Stomach (tissue), 4 donors: ENCODE results near the gene LGR5.

Source experiments
- EP300 ChIP-seq: sonication (generic); formaldehyde crosslinking; IDR thresholded peaks from one replicate; pipeline ENCODE4 v1.6.1; 2017; ENCODE audit warnings: antibody characterized with exemption
- POLR2A ChIP-seq, 4 donors: fragments of 450-650 bp; IDR thresholded peaks; one replicate each; pipeline ENCODE4 v1.6.1; 2016; ENCODE audit warnings: antibody characterized with exemption in 4 of 4, control low read depth in 2 of 4, mild to moderate bottlenecking in 1 of 4, moderate library complexity in 1 of 4
- TF ChIP-seq, protein P1 (sequence below), 7 experiments: fragments of 450-650 bp in 4 of 7; fragments of 200-600 bp in 3 of 7; sonication (generic) in 3 of 7; IDR thresholded peaks; one replicate each; pipeline ENCODE4 v1.5.1; 2016 to 2019; ENCODE audit warnings: antibody characterized with exemption in 7 of 7, control low read depth in 2 of 7, mild to moderate bottlenecking in 1 of 7

DNA sequence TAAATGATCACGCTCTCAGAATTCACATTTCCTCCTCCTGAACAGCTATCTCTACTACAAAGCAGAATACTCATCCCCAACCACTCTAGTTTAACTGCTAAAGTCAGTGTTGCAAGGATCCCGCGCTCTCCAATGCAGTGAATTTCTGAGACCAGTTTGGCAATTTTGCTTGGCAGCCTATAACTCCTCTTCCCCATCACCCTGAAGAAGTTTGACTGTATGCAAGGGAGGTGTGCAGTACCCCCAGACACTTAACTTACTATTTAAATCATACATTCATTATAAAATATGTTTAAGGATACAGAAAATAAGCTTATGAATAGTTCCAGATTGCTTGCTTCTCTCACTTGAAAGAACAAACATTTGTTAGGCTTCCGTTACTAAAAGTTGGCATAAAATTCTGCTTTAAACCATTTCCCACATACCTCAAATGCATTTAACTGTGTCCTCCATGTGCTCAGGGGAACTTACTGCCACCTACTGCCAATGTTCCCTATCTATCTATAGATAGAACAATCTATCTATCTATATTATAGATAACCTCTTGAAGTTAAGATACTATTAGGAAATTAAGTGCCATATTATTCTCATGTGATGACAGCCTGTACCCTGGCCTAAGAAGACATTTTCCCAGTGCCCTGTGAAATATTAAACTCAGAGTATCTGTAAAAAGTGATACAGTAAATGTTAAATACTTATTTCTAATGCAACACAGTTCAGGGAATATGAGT is 2.4 kb downstream of the LGR5 start:
- TF ChIP-seq, protein P1, sequence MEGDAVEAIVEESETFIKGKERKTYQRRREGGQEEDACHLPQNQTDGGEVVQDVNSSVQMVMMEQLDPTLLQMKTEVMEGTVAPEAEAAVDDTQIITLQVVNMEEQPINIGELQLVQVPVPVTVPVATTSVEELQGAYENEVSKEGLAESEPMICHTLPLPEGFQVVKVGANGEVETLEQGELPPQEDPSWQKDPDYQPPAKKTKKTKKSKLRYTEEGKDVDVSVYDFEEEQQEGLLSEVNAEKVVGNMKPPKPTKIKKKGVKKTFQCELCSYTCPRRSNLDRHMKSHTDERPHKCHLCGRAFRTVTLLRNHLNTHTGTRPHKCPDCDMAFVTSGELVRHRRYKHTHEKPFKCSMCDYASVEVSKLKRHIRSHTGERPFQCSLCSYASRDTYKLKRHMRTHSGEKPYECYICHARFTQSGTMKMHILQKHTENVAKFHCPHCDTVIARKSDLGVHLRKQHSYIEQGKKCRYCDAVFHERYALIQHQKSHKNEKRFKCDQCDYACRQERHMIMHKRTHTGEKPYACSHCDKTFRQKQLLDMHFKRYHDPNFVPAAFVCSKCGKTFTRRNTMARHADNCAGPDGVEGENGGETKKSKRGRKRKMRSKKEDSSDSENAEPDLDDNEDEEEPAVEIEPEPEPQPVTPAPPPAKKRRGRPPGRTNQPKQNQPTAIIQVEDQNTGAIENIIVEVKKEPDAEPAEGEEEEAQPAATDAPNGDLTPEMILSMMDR (IDR thresholded peaks at IDR 0.05), result no peak
- TF ChIP-seq EP300 (no peak), POLR2A (IDR thresholded peaks at IDR 0.05) (no peak)
